Trophoblast cell (in vitro differentiated cells and primary cell): ENCODE data around the gene PRDX3.
A peak's percentile ranks its signal among the peaks of the same experiment; 100 is the strongest.

Experiments used
- DNase-seq, 2 donors: peaks; one replicate each; pipeline ENCODE4 v3.0.0-alpha.2; 2016
- H2AFZ ChIP-seq: 2 replicates; pipeline ENCODE4 v1.6.1; 2013; ENCODE audit warnings: low read length, moderate library complexity, mild to moderate bottlenecking; ENCODE audit not compliant: insufficient read depth, poor library complexity
- H2AK5ac ChIP-seq: 2 replicates; pipeline ENCODE4 v1.6.1; 2013; ENCODE audit warnings: mild to moderate bottlenecking, low read length
- H2BK120ac ChIP-seq: 2 replicates; pipeline ENCODE4 v1.6.1; 2013; ENCODE audit warnings: low read length, mild to moderate bottlenecking, moderate library complexity; ENCODE audit not compliant: insufficient read depth, poor library complexity
- H2BK12ac ChIP-seq: 2 replicates; pipeline ENCODE4 v1.6.1; 2013; ENCODE audit warnings: mild to moderate bottlenecking, low read length, moderate library complexity
- H2BK5ac ChIP-seq: 2 replicates; pipeline ENCODE4 v1.6.1; 2013; ENCODE audit warnings: low read length, low read depth, moderate library complexity, mild to moderate bottlenecking; ENCODE audit not compliant: poor library complexity
- H3K14ac ChIP-seq: 2 replicates; pipeline ENCODE4 v1.6.1; 2013; ENCODE audit warnings: mild to moderate bottlenecking, low read length
- H3K18ac ChIP-seq: 2 replicates; pipeline ENCODE4 v1.6.1; 2013; ENCODE audit warnings: mild to moderate bottlenecking, low read length
- H3K23ac ChIP-seq: 2 replicates; pipeline ENCODE4 v1.6.1; 2013; ENCODE audit warnings: low read length
- H3K27ac ChIP-seq: 2 replicates; pipeline ENCODE4 v1.5.1; 2013; ENCODE audit warnings: low read depth, mild to moderate bottlenecking, inconsistent platforms, low read length, moderate library complexity
- H3K27me3 ChIP-seq: 2 replicates; pipeline ENCODE4 v1.6.1; 2013; ENCODE audit warnings: inconsistent platforms, mild to moderate bottlenecking, low read length, moderate library complexity; ENCODE audit not compliant: insufficient read depth
- H3K36me3 ChIP-seq, 2 experiments: 1 replicate in 1 of 2; 2 replicates in 1 of 2; pipeline ENCODE4 v1.6.1; 2013; ENCODE audit warnings: low read length in 2 of 2, mild to moderate bottlenecking in 2 of 2, moderate library complexity in 1 of 2; ENCODE audit not compliant: insufficient read depth in 2 of 2, control insufficient read depth in 1 of 2
- H3K4ac ChIP-seq: 2 replicates; pipeline ENCODE4 v1.6.1; 2013; ENCODE audit warnings: low read depth, mild to moderate bottlenecking, low read length, moderate library complexity
- H3K4me1 ChIP-seq, 2 experiments: 1 replicate in 1 of 2; 2 replicates in 1 of 2; pipeline ENCODE4 v1.6.1; 2013; ENCODE audit warnings: low read length in 2 of 2, mild to moderate bottlenecking in 2 of 2, moderate library complexity in 1 of 2; ENCODE audit not compliant: insufficient read depth in 2 of 2, control insufficient read depth in 1 of 2
- H3K4me2 ChIP-seq: 2 replicates; pipeline ENCODE4 v1.6.1; 2013; ENCODE audit warnings: inconsistent platforms, mild to moderate bottlenecking, low read length, moderate library complexity
- H3K4me3 ChIP-seq: 2 replicates; pipeline ENCODE4 v1.5.1; 2013; ENCODE audit warnings: mild to moderate bottlenecking, low read depth, low read length, inconsistent platforms
- H3K79me1 ChIP-seq: one replicate; pipeline ENCODE4 v1.6.1; 2013; ENCODE audit warnings: low read length
- H3K79me2 ChIP-seq: 2 replicates; pipeline ENCODE4 v1.6.1; 2013; ENCODE audit warnings: low read length, mild to moderate bottlenecking; ENCODE audit not compliant: control insufficient read depth, insufficient read depth, poor library complexity
- H3K9ac ChIP-seq: 2 replicates; pipeline ENCODE4 v1.6.1; 2013; ENCODE audit warnings: mild to moderate bottlenecking, low read length
- H3K9me3 ChIP-seq: 2 replicates; pipeline ENCODE4 v1.6.1; 2013; ENCODE audit warnings: low read depth, mild to moderate bottlenecking, control low read depth, inconsistent platforms, low read length; ENCODE audit not compliant: insufficient read depth
- H4K12ac ChIP-seq: 2 replicates; pipeline ENCODE4 v1.6.1; 2013; ENCODE audit warnings: low read depth, mild to moderate bottlenecking, low read length, moderate library complexity
- H4K8ac ChIP-seq: 2 replicates; pipeline ENCODE4 v1.6.1; 2013; ENCODE audit warnings: low read depth, mild to moderate bottlenecking, low read length, moderate library complexity
- H4K91ac ChIP-seq: one replicate; pipeline ENCODE4 v1.6.1; 2013; ENCODE audit warnings: low read depth, mild to moderate bottlenecking, low read length, moderate library complexity
- WGBS: extraction: QIAGEN DNeasy Blood & Tissue Kit; methylation state at CpG from one replicate; pipeline ENCODE4 v1.1.7; 2013; ENCODE audit warnings: missing lambda C conversion rate; ENCODE audit not compliant: insufficient read length, insufficient coverage; ENCODE audit errors: extremely low coverage; 5-methylcytosine and 5-hydroxymethylcytosine counted together

The PRDX3 gene

DNA sequence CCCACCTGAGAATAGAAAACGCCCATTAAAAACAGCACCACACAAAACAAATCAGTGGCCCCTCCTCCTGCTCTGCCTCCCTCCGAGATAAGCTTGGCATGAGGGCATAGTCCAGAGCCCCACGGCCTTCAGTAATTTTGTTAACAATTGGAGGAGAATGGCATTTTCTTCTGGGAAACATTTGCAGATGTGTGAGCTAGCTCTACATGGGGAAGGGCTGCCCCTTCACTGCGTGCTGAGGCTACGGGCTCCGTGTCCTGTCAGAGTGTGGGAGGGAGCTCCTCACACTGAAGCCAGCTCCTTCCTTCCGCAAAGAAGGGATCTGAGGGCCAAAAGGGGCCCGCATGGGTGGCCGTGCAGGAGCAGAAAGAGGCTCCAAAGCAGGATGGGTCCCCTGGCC is 43.9 kb upstream of the PRDX3 start:
- Histone ChIP-seq H3K27me3 (no peaks in the 10 kb centered on the region), H3K4me2 (no peak overlapping the region), H3K18ac (no peak overlapping the region), H3K9me3 (no peaks in the 10 kb centered on the region), H3K23ac (no peak overlapping the region), H3K14ac (no peak overlapping the region), H3K79me2 (no peaks in the 10 kb centered on the region), H3K36me3 (no peaks in the 10 kb centered on the region), H2BK5ac (no peak overlapping the region), H3K79me1 (no peaks in the 10 kb centered on the region), H4K12ac (no peak overlapping the region), H3K4me3 (no peak overlapping the region), H4K8ac (no peak overlapping the region), H2BK120ac (no peak overlapping the region), H3K4ac (no peak overlapping the region), H4K91ac (no peak overlapping the region), H2AFZ (no peak overlapping the region), H2AK5ac (no peak overlapping the region), H3K27ac (no peak overlapping the region), H3K4me1 (no peaks in the 10 kb centered on the region), H2BK12ac (no peak overlapping the region), H3K9ac (no peak overlapping the region)
- DNase-seq, result no peak
- WGBS, result no CpG with 5 or more reads among the region's 9 CpGs

DNA sequence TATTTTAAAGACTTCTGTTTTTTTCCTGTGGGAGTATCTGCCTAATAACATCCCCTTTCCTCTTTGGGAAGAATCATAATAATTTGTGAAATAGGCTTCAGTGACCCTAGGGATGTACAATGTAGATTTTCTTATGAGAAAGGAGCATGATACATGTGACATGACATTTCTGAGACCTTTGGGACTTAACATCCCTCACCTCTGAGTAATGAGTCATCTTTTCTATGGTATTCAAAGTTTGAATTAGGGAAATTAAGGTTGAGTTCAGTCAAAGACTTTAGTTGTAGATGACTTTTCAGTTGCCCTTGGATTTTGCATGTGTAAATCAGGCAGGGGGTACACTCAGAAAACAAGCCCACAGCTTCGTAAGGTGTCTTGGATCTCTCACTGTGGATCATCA is 43.1 kb upstream of the PRDX3 start:
- Histone ChIP-seq H2BK120ac (no peak overlapping the region), H3K14ac (no peak overlapping the region), H2AK5ac (no peak overlapping the region), H4K8ac (no peak overlapping the region), H3K27me3 (no peaks in the 10 kb centered on the region), H3K18ac (no peak overlapping the region), H3K27ac (no peak overlapping the region), H2BK12ac (no peak overlapping the region), H3K4me1 (no peaks in the 10 kb centered on the region), H3K9ac (no peak overlapping the region), H3K79me1 (no peaks in the 10 kb centered on the region), H3K4ac (no peak overlapping the region), H4K91ac (no peak overlapping the region), H3K4me2 (no peak overlapping the region), H2AFZ (no peak overlapping the region), H3K9me3 (no peaks in the 10 kb centered on the region), H3K4me3 (no peak overlapping the region), H4K12ac (no peak overlapping the region), H2BK5ac (no peak overlapping the region), H3K36me3 (no peaks in the 10 kb centered on the region), H3K79me2 (no peaks in the 10 kb centered on the region), H3K23ac (no peak overlapping the region)
- WGBS, result no CpG with 5 or more reads among the region's 1 CpG
- peak in 1 of 2 donors; percentile 6 for DNase-seq

- no peak overlapping the region for H3K14ac ChIP-seq
- peak in 1 of 2 donors; percentile 22 for DNase-seq
- H2BK12ac ChIP-seq, result no peak overlapping the region
- no peaks in the 10 kb centered on the region for H3K9me3 ChIP-seq
- no peak overlapping the region for H3K18ac ChIP-seq
- H2AFZ ChIP-seq, result no peak overlapping the region
- H3K27ac ChIP-seq, result no peak overlapping the region
- no peak overlapping the region for H3K4me3 ChIP-seq
- no peak overlapping the region for H3K23ac ChIP-seq
- no peak overlapping the region for H4K91ac ChIP-seq
- H4K8ac ChIP-seq, result no peak overlapping the region
- no peak overlapping the region for H3K4ac ChIP-seq
- H3K9ac ChIP-seq, result no peak overlapping the region
- H3K4me1 ChIP-seq, result no peaks in the 10 kb centered on the region
- no peak overlapping the region for H2BK120ac ChIP-seq
- H2AK5ac ChIP-seq, result no peak overlapping the region
- H3K79me1 ChIP-seq, result no peaks in the 10 kb centered on the region
- H3K27me3 ChIP-seq, result no peaks in the 10 kb centered on the region
- WGBS, result no CpG with 5 or more reads among the region's 4 CpGs
- no peaks in the 10 kb centered on the region for H3K36me3 ChIP-seq
- no peak overlapping the region for H2BK5ac ChIP-seq
- H4K12ac ChIP-seq, result no peak overlapping the region
- H3K79me2 ChIP-seq, result no peaks in the 10 kb centered on the region
- H3K4me2 ChIP-seq, result no peak overlapping the region
These were observed 42.6 kb upstream of the PRDX3 start for GRCh38 chr10:119221201-119221600.

DNA sequence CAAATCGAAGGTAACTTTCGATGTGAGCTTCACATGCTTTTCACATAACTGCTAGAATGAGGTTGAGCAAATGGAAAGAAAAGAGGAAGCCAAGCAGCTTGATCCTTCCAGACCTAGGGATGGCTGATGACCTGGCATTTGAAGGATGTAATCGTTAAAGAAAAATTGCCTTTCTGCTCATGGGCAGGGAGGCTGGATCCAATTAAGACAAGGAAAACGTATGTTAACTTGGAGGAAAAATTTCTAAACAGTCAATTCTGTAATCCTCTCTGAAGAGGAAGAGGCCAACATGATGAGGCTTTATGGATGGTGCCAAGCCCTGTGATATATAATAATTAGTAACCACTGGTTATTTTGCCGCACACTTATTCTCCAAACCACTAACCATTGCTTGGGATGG is 41.3 kb upstream of the PRDX3 start:
- no peak overlapping the region for H3K14ac ChIP-seq
- H3K18ac ChIP-seq, result no peak overlapping the region
- H3K23ac ChIP-seq, result no peak overlapping the region
- no peak overlapping the region for H2BK5ac ChIP-seq
- no CpG with 5 or more reads among the region's 5 CpGs for WGBS
- no peaks in the 10 kb centered on the region for H3K4me1 ChIP-seq
- no peak overlapping the region for H4K91ac ChIP-seq
- DNase-seq, result no peak
- no peak overlapping the region for H2BK120ac ChIP-seq
- H3K27ac ChIP-seq, result no peak overlapping the region
- H3K4ac ChIP-seq, result no peak overlapping the region
- H2BK12ac ChIP-seq, result no peak overlapping the region
- no peak overlapping the region for H2AFZ ChIP-seq
- H3K79me2 ChIP-seq, result no peaks in the 10 kb centered on the region
- no peak overlapping the region for H4K8ac ChIP-seq
- no peaks in the 10 kb centered on the region for H3K79me1 ChIP-seq
- no peak overlapping the region for H2AK5ac ChIP-seq
- no peak overlapping the region for H4K12ac ChIP-seq
- H3K4me2 ChIP-seq, result no peak overlapping the region
- H3K36me3 ChIP-seq, result no peaks in the 10 kb centered on the region
- no peak overlapping the region for H3K9ac ChIP-seq
- no peak overlapping the region for H3K4me3 ChIP-seq
- no peaks in the 10 kb centered on the region for H3K27me3 ChIP-seq
- H3K9me3 ChIP-seq, result no peaks in the 10 kb centered on the region
